Thyroid gland (tissue), 4 donors: ENCODE measurements around the gene KLHL25. TPM values are rescaled to one million over a fixed set of nuclear protein-coding genes. Genes with fewer than 3 reads are reported as not detected.

ENCODE experiments used
- DNase-seq, 2 donors: peaks; one replicate each; pipeline ENCODE4 v3.0.0-alpha.2; 2019
- H3K27ac ChIP-seq, 3 donors: fragments of 200-600 bp; sonication (generic); 1 replicate in 2 of 3; 2 replicates in 1 of 3; pipeline ENCODE4 v1.5.1; 2016 to 2019; ENCODE audit warnings: mild to moderate bottlenecking in 1 of 3, moderate library complexity in 1 of 3
- H3K27me3 ChIP-seq: fragments of 200-600 bp; sonication (generic); one replicate; pipeline ENCODE4 v1.5.1; 2019
- H3K36me3 ChIP-seq, 2 donors: fragments of 200-600 bp; sonication (generic); one replicate each; pipeline ENCODE4 v1.5.1; 2016 to 2019
- H3K4me1 ChIP-seq, 2 donors: fragments of 200-600 bp; sonication (generic); one replicate each; pipeline ENCODE4 v1.5.1; 2017 to 2019
- H3K4me3 ChIP-seq, 3 donors: fragments of 200-600 bp; sonication (generic); replicated peaks in 1 of 3; 1 replicate in 2 of 3; 2 replicates in 1 of 3; pipeline ENCODE4 v1.5.1; 2016; ENCODE audit warnings: mild to moderate bottlenecking in 1 of 3
- H3K9me3 ChIP-seq: fragments of 200-600 bp; sonication (generic); one replicate; pipeline ENCODE4 v1.5.1; 2017
- POLR2A ChIP-seq, 2 donors: fragments of 450-650 bp; IDR thresholded peaks; one replicate each; pipeline ENCODE4 v1.6.1; 2017; ENCODE audit warnings: antibody characterized with exemption in 2 of 2, mild to moderate bottlenecking in 2 of 2, moderate library complexity in 1 of 2
- WGBS, 2 donors: methylation state at CpG; one replicate each; pipeline ENCODE4 v1.1.5; 2017; 5-methylcytosine and 5-hydroxymethylcytosine counted together
- intact Hi-C: fragments of 100-400 bp; cut with DNase I; formaldehyde crosslinking; loops from one replicate; pipeline ENCODE4 v1.15.1; 2023
- total RNA-seq, 4 donors: library from RNA; depleted of rRNA; stranded (reverse); fragments of >200 nt; gene quantifications; one replicate each; pipeline ENCODE4 v1.2.3, GENCODE V29; 2016
- TF ChIP-seq, protein P1 (sequence below), 6 experiments: fragments of 200-600 bp in 3 of 6; fragments of 450-650 bp in 3 of 6; sonication (generic) in 3 of 6; IDR thresholded peaks; one replicate each; pipeline ENCODE4 v1.5.1; 2016 to 2019; ENCODE audit warnings: antibody characterized with exemption in 6 of 6, mild to moderate bottlenecking in 2 of 6, inconsistent platforms in 1 of 6, moderate library complexity in 1 of 6

KLHL25 gene
- total RNA-seq, 4 donors from 2014 or later = 4.2 to 8.8 (median 4.8) TPM

DNA sequence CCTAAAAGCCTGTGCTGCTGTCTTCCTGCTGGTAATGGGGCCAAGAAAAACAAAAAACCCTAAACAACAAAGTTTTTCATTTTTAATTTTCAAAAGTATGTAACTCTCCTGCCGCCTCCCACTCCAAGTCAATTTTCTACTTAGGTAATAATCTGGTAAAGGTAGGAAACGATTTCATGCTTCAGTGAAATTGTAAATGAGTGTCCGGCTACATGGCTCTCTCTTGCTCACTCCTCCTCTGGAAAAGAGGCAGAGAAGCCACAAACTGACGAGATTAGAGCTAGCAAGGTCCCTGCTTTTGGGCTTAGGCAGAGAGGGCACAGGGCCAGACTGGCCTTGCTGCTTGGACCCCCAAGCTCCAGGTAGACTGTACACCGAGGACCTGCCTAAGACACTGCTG is 23.5 kb downstream of the KLHL25 start:
- H3K36me3 ChIP-seq = no peaks in the 10 kb centered on the region
- H3K27me3 ChIP-seq = no peaks in the 10 kb centered on the region
- H3K9me3 ChIP-seq = no peaks in the 10 kb centered on the region
- TF ChIP-seq, protein P1, sequence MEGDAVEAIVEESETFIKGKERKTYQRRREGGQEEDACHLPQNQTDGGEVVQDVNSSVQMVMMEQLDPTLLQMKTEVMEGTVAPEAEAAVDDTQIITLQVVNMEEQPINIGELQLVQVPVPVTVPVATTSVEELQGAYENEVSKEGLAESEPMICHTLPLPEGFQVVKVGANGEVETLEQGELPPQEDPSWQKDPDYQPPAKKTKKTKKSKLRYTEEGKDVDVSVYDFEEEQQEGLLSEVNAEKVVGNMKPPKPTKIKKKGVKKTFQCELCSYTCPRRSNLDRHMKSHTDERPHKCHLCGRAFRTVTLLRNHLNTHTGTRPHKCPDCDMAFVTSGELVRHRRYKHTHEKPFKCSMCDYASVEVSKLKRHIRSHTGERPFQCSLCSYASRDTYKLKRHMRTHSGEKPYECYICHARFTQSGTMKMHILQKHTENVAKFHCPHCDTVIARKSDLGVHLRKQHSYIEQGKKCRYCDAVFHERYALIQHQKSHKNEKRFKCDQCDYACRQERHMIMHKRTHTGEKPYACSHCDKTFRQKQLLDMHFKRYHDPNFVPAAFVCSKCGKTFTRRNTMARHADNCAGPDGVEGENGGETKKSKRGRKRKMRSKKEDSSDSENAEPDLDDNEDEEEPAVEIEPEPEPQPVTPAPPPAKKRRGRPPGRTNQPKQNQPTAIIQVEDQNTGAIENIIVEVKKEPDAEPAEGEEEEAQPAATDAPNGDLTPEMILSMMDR (IDR thresholded peaks at IDR 0.05) = no peak
- no peak overlapping the region for H3K4me3 ChIP-seq
- no peak for DNase-seq
- peaks cover 23 to 34% of the 10 kb centered on the region in 2 donors for H3K4me1 ChIP-seq
- intact Hi-C loops = no loop called here
- peak overlapping the region; percentile 56 to 78 (median 76) for H3K27ac ChIP-seq
- WGBS, 2 donors = 37% methylated on average over 5 of the region's 5 CpGs

DNA sequence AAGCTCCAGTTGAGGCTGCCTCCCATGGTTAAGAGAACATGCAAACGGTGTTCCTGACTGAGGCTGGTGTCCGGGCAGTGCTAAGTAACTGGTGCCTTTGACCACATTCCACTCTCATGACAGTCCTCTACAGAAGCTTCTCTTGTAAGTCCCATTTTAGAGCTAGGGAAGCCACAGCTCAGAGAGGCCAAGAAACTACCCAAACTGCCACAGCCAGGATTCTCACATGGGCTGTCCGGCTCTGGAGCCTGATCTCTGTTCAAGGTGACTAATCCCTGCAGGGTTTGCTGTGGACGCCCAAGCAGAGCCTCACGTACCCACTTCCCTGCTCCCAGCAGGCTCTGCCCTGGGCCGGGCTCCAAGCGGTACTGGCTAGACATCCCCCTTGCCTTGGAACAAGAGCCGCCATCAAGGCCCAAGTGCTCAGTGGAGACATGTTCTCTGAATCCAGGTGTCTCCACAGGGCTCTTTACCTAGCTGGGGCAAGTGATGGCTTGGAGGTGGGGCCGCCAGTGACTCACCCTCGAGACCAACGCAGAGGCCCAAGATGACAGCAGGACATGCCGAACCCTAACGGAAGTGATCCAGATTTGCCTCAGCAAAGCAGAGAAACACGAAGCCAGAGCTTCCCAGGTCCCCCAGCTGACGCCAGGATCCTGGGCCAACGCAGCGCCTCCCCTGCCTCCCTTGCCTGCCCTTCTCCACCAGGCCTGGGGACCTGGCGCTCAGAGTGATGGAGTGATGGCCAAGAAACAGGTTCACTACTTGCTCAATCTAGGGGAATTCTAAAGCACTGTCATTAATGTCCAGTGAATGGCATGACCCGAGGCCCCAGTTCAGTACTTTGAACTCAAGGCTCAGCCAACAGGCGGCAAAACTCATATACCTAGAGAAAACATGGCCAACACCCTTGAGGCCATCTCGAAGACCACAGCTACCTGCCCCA is 24.4 kb downstream of the KLHL25 start:
- H3K36me3 ChIP-seq = no peaks in the 10 kb centered on the region
- peak overlapping the region in 2 of 3 donors; percentile 76 to 78 for H3K27ac ChIP-seq
- no peak overlapping the region for H3K4me3 ChIP-seq
- no peaks in the 10 kb centered on the region for H3K9me3 ChIP-seq
- peaks cover 23 to 34% of the 10 kb centered on the region in 2 donors for H3K4me1 ChIP-seq
- TF ChIP-seq, protein P1 (IDR thresholded peaks at IDR 0.05) = no peak
- no peak for TF ChIP-seq POLR2A (IDR thresholded peaks at IDR 0.05)
- DNase-seq = no peak
- 88 to 96% methylated on average over 6 to 18 of the region's 21 CpGs for whole genome bisulfite sequencing, 2 donors
- intact Hi-C loops = no loop called here
- no peaks in the 10 kb centered on the region for H3K27me3 ChIP-seq

DNA sequence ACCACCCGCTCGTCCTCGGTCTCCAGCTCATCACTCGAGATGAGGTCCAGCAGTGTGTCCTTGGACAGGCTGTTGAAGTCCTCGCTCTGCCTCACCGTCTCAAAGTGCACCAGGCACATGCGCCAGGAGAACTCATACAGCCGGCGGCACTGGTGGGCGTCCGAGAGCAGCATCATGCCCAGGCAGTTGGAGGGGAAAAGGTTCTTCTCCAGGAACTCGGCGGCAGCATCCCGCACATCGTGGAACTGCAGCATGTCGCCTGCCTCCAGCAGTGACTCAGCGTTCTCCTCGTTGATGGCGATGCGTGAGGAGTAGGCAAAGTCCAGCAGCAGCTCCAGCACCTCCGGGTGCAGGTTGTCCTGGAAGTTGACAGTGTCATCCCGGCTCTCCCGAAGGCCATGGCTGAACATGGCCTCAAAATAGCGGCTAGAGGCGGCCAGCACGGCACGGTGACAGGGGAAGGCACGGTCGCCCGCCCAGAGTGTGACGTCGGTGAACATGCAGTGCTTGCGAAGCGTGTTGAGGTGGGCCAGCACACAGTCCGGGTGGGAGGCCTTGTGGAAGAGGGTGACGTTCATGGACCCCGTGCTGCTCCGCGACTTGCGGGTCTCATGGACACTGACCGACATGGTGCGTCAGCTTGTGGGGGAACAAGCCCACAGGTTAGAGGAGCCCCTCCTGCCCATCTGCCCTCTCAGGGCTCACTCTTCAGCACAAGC is 25.4 kb downstream of the KLHL25 start:
- Histone ChIP-seq H3K36me3 (no peaks in the 10 kb centered on the region), H3K27me3 (no peaks in the 10 kb centered on the region), H3K27ac (no peak overlapping the region), H3K4me3 (no peak overlapping the region), H3K4me1 (peaks cover 23 to 34% of the 10 kb centered on the region in 2 donors), H3K9me3 (no peaks in the 10 kb centered on the region)
- no peak for DNase-seq
- 97 to 98% methylated on average over 41 to 42 of the region's 42 CpGs for WGBS, 2 donors
- no peak for TF ChIP-seq POLR2A (IDR thresholded peaks at IDR 0.05)
- TF ChIP-seq, protein P1 (IDR thresholded peaks at IDR 0.05) = no peak
- intact Hi-C loops = no loop called here

DNA sequence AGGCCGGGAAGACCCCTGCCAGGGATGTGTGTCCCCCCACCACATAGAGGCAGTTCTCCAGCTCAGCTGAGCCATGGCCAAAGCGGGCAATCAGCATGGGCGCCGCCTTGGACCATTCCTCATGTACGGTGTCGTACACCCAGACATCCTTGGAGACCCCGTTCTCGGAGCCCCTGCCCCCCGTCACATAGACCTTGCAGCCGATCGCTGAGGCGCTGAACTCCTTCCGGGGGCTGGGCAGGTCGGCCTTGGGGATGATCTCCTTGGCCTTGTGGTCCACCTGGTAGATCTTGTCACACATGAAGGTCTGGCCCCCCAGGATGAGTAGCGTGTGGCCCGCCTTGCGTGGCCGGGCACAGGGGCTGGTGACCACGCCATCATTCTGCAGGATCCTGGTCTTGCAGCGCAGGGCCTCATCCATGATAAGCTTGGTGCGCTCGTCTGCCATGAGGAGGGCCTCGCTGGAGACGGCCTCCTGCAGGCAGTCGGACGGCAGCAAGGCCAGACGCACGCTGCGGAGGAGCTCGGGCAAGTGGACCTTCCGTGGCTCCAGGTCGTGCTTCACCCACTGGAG is 26.0 kb downstream of the KLHL25 start:
- H3K27ac ChIP-seq = no peak overlapping the region
- intact Hi-C loops = no loop called here
- no peaks in the 10 kb centered on the region for H3K9me3 ChIP-seq
- no peaks in the 10 kb centered on the region for H3K27me3 ChIP-seq
- TF ChIP-seq POLR2A (IDR thresholded peaks at IDR 0.05) = no peak
- TF ChIP-seq, protein P1 (IDR thresholded peaks at IDR 0.05) = no peak
- H3K4me3 ChIP-seq = no peak overlapping the region
- 98% methylated on average over 26 to 27 of the region's 32 CpGs for WGBS, 2 donors
- DNase-seq = no peak
- H3K4me1 ChIP-seq = peaks cover 23 to 40% of the 10 kb centered on the region in 2 donors
- no peaks in the 10 kb centered on the region for H3K36me3 ChIP-seq
